ENCODE results near the gene NGB. TPM values are rescaled to one million over a fixed set of nuclear protein-coding genes. Genes with fewer than 3 reads are reported as not detected.

NGB gene
- total and polyA plus RNA-seq, 2 of the 8 experiments (the other 6 are each of a cell fraction or from before 2014, with no cell fraction given): 0.30 to 0.60 TPM

DNA sequence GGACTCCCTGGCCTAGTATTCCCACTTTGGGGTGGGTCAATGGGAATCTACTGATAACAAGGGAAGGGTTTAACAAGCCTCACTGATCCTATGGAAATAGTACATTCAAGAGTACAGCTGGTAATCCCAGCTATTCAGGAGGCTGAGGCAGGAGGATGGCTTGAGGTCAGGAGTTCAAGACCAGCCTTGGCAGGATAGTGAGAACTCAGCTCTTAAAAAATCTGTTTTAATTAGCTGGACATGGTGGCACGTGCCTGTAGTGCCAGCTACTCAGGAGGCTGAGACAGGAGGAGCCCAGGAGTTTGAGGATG is 45.1 kb upstream of the NGB start:
- Histone ChIP-seq H3K27ac (ENCODE audit: low read depth, low read length) (no peak overlapping the region), H2BK15ac (ENCODE audit: low read length) (no peak overlapping the region), H2AK5ac (ENCODE audit: low read depth, low read length) (no peak overlapping the region), H4K8ac (ENCODE audit: extremely low read depth, insufficient read depth, low read length) (no peak overlapping the region), H3K9ac (replicated peaks in 1 of 4; ENCODE audit: extremely low read depth in 1 of 4, low read depth in 3 of 4, low read length in 3 of 4) (no peak overlapping the region), H3K56ac (replicated peaks; ENCODE audit: insufficient read length, low read depth, low read length) (no peak overlapping the region), H3K14ac (ENCODE audit: insufficient read length) (no peak overlapping the region), H3K4ac (replicated peaks; ENCODE audit: insufficient read length, low read depth, low read length) (no peak overlapping the region), H3K79me1 (ENCODE audit: low read depth, low read length) (peaks cover 13% of the 10 kb centered on the region), H3K9me3 (ENCODE audit: insufficient read depth in 2 of 2, low read depth in 1 of 2, low read length in 1 of 2) (no peaks in the 10 kb centered on the region), H2BK5ac (ENCODE audit: low read depth, low read length) (no peak overlapping the region), H3K23me2 (ENCODE audit: low read depth, low read length) (peaks cover 3% of the 10 kb centered on the region; the same call in 1 of the 2 replicates), H3K18ac (ENCODE audit: extremely low read depth, low read length) (no peak overlapping the region), H2AFZ (ENCODE audit: low read length) (no peak overlapping the region), H2BK20ac (ENCODE audit: low read length) (no peak overlapping the region), H3K4me2 (ENCODE audit: insufficient read depth in 1 of 2, low read depth in 2 of 2, low read length in 2 of 2) (no peak overlapping the region), H3K27me3 (replicated peaks in 1 of 4; ENCODE audit: control insufficient read depth in 3 of 4, extremely low read depth in 1 of 4, insufficient read depth in 3 of 4, low read length in 3 of 4) (no peaks in the 10 kb centered on the region), H4K5ac (ENCODE audit: insufficient read length, low read depth, low read length) (no peak overlapping the region), H3K4me3 (ENCODE audit: extremely low read depth in 1 of 4, insufficient read depth in 2 of 4, low read depth in 3 of 4, low read length in 4 of 4) (no peak overlapping the region), H3K23ac (ENCODE audit: insufficient read length) (no peak overlapping the region), H3K4me1 (replicated peaks in 1 of 4; ENCODE audit: control insufficient read depth in 3 of 4, insufficient read depth in 4 of 4, low read length in 3 of 4) (peaks cover 11 to 28% (median 17%) of the 10 kb centered on the region in 4 experiments; a peak in 6 of 7 replicates), H4K91ac (replicated peaks; ENCODE audit: insufficient read length, low read length) (no peak overlapping the region), H4K20me1 (replicated peaks in 1 of 2; ENCODE audit: control insufficient read depth in 1 of 2, insufficient read depth in 2 of 2, low read length in 2 of 2) (peaks cover 0 to 2% of the 10 kb centered on the region in 2 experiments), H2BK12ac (ENCODE audit: low read depth, low read length) (no peak overlapping the region; the same call in 1 of the 2 replicates), H3K79me2 (ENCODE audit: control insufficient read depth in 1 of 2, insufficient read depth in 2 of 2, low read length in 2 of 2) (peaks cover 6 to 56% of the 10 kb centered on the region in 2 experiments), H3K36me3 (ENCODE audit: control insufficient read depth in 2 of 4, insufficient read depth in 4 of 4, low read length in 3 of 4) (no peaks in the 10 kb centered on the region), H2BK120ac (replicated peaks; ENCODE audit: low read depth, low read length) (no peak overlapping the region)
- CTCF ChIA-PET (ENCODE audit: partially characterized antibody): interaction anchor here (0.6 to 8.6 kb wide), 59 partner anchors 10 to 544 kb away, joined by 3 to 353 read pairs (median 4); partner anchors contain the start of genes SAMD15, TMED8, TMEM63C and VIPAS39
- no peak for TF ChIP-seq CHD2 (IDR thresholded peaks at IDR 0.05; ENCODE audit: low read length)
- no peak for TF ChIP-seq CBX5 (IDR thresholded peaks at IDR 0.05; ENCODE audit: low read depth, low read length)
- no peak for TF ChIP-seq BRCA1 (IDR thresholded peaks at IDR 0.05; ENCODE audit: low read depth, low read length)
- no peak for TF ChIP-seq POLR2AphosphoS5 (IDR thresholded peaks at IDR 0.05; ENCODE audit: low read depth, low read length)
- no peak for TF ChIP-seq GTF2F1 (IDR thresholded peaks at IDR 0.05; ENCODE audit: borderline replicate concordance, low read depth, low read length)
- TF ChIP-seq MAFK (IDR thresholded peaks at IDR 0.05; ENCODE audit: low read depth, low read length): no peak
- no peak for TF ChIP-seq SP4 (IDR thresholded peaks at IDR 0.05; ENCODE audit: low read length)
- no peak for TF ChIP-seq RNF2 (IDR thresholded peaks at IDR 0.05; ENCODE audit: borderline replicate concordance, low read depth, low read length, missing control alignments, poor library complexity, severe bottlenecking)
- no peak; the same call in 1 of the 2 replicates for TF ChIP-seq KDM1A (IDR thresholded peaks at IDR 0.05; ENCODE audit: borderline replicate concordance, low read length)
- no peak for TF ChIP-seq JUN (IDR thresholded peaks at IDR 0.05; ENCODE audit: low read depth, low read length)
- no peak for TF ChIP-seq EGR1 (IDR thresholded peaks at IDR 0.05; ENCODE audit: borderline replicate concordance, low read depth, low read length)
- TF ChIP-seq CTBP2 (IDR thresholded peaks at IDR 0.05; ENCODE audit: borderline replicate concordance, insufficient read depth, insufficient read length, low read length): no peak
- TF ChIP-seq, protein P1, sequence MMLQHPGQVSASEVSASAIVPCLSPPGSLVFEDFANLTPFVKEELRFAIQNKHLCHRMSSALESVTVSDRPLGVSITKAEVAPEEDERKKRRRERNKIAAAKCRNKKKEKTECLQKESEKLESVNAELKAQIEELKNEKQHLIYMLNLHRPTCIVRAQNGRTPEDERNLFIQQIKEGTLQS (IDR thresholded peaks at IDR 0.05; ENCODE audit: insufficient read depth, low read depth, low read length): no peak
- POLR2A ChIA-PET (ENCODE audit: partially characterized antibody): interaction anchor here (0.6 to 1.6 kb wide), 6 partner anchors 9 to 141 kb away, joined by 3 to 6 read pairs (median 3); partner anchors contain the start of genes AHSA1 and VIPAS39
- no peak for FAIRE-seq
- DNase-seq (ENCODE audit: low read depth in 1 of 2, low spot score in 2 of 2): no peak
- WGBS, 2 experiments (ENCODE audit: extremely low coverage in 1 of 2, insufficient coverage in 1 of 2, insufficient read length in 1 of 2, insufficient replicate concordance in 2 of 2, low coverage in 1 of 2, low lambda C conversion rate in 2 of 2, missing lambda C conversion rate in 1 of 2): 38% methylated on average over 1 of the region's 1 CpG; no CpG with 5 or more reads in 1 of the 2 experiments

Measured in H1 (cell line).